ENCODE results near the gene REEP1. TPM values are rescaled to one million over a fixed set of nuclear protein-coding genes. Genes with fewer than 3 reads are reported as not detected.

REEP1 gene
- total RNA-seq, 1 experiment from 2014 or later = 5.9 TPM

DNA sequence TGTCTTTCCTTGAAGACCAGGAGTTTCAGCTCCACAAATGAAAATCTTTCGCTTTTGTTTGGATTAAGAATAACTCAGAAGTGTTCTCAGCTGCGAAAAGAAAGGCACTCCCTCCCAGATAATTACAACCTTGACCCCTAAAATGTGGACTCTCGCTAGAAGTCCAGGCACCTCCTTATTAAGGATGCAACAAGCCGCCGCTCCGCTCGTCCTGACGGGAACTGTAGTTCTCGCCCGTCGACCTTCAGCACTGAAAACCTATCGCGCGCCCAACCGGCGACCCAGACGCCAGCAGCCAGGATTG is 142.7 kb downstream of the REEP1 start:
- DNase-seq (ENCODE audit: low read depth, low spot score) (peak; percentile 90), ATAC-seq (no peak)
- no TSS peak for BruUV-seq (replicated peaks)
- Histone ChIP-seq H3K9me3 (ENCODE audit: control insufficient read depth in 1 of 2, insufficient read depth in 1 of 2, low read depth in 1 of 2, low read length in 2 of 2) (no peaks in the 10 kb centered on the region), H2AFZ (ENCODE audit: low read depth, low read length, poor library complexity, severe bottlenecking) (no peak overlapping the region), H3K4me2 (ENCODE audit: low read length) (peak overlapping the region; percentile 96), H3K4me3 (replicated peaks in 1 of 2; ENCODE audit: low read depth in 1 of 2, low read length in 2 of 2) (peak overlapping the region; percentile 85 to 93), H3K9ac (ENCODE audit: low read length) (peak overlapping the region; percentile 89), H3K4me1 (ENCODE audit: control insufficient read depth in 1 of 2, insufficient read depth in 2 of 2, low read length in 2 of 2) (peaks cover 12 to 28% of the 10 kb centered on the region in 2 experiments), H3K79me2 (ENCODE audit: insufficient read depth, low read length) (peaks cover 59% of the 10 kb centered on the region), H3K36me3 (ENCODE audit: control insufficient read depth in 1 of 2, insufficient read depth in 2 of 2, low read length in 2 of 2) (peaks cover 0 to 9% of the 10 kb centered on the region in 2 experiments; a peak in 1 of 4 replicates), H3K9me2 (ENCODE audit: insufficient read depth) (no peaks in the 10 kb centered on the region), H3K27me3 (ENCODE audit: insufficient read depth, low read length) (no peaks in the 10 kb centered on the region), H3K27ac (ENCODE audit: low read depth, low read length) (peak overlapping the region; percentile 97), H4K20me1 (ENCODE audit: insufficient read depth) (peaks cover 2% of the 10 kb centered on the region; the same call in 1 of the 2 replicates)
- intact Hi-C loops (cut with micrococcal nuclease) = loop anchor here (5.0 kb wide), 1 partner anchor 248 kb away; the partner anchor contains the start of gene KDM3A
- RAD21 ChIA-PET (ENCODE audit: low non-redundant PET in 1 of 2, low total read pairs in 2 of 2, uncharacterized antibody in 2 of 2, unreplicated experiment in 2 of 2) = no interaction called here
- CTCF ChIA-PET = interaction anchor here (1.3 to 1.5 kb wide), 2 partner anchors 26 to 367 kb away, joined by 3 to 5 read pairs; no protein-coding TSS in a partner anchor
- TF ChIP-seq TCF7L2 (IDR thresholded peaks at IDR 0.05; ENCODE audit: borderline replicate concordance, extremely low read depth, insufficient read depth, insufficient read length) (peak; percentile 80), SRF (IDR thresholded peaks at IDR 0.05; ENCODE audit: low read depth) (peak; percentile 86), EZH2 (IDR thresholded peaks at IDR 0.05) (no peak), SP1 (IDR thresholded peaks at IDR 0.05; ENCODE audit: low read depth) (peak; percentile 61)
- POLR2A ChIA-PET = interaction anchor here (1.2 to 1.5 kb wide), 2 partner anchors 10 to 247 kb away, joined by 7 to 8 read pairs; partner anchors contain the start of gene KDM3A

DNA sequence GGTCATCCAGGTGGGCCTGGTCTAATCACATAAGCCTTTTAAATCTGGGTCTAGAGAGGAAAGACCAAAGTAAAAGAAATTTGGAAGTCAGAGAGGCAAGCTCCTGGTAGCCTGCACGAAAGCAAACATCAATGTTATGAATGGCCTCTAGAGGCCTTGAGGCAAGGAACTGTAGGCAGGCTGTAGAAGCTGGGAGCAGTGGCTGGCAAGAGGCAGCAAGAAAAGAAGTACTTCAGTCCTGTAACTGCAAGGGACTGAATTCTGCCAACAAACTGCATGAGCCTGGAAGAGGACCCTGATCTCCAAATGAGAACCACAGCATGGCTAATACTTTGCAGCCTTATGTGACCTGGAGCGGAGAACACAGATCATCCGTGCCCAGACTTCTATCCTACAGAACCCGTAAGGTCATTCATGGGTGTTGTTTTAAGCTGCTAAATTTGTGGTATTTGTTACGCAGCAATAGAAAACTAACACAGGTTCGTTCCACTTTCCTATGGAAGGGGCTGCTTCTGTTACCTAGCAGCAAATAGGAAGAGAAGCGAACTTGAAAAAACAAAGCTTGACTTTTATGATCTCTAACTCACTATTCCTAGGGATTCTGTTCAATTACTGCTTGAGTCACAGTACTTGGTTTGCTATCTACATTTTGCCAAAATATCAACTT is 143.4 kb downstream of the REEP1 start:
- peak overlapping the region; percentile 85 to 93 for H3K4me3 ChIP-seq (replicated peaks in 1 of 2; ENCODE audit: low read depth in 1 of 2, low read length in 2 of 2)
- peaks cover 12 to 28% of the 10 kb centered on the region in 2 experiments for H3K4me1 ChIP-seq (ENCODE audit: control insufficient read depth in 1 of 2, insufficient read depth in 2 of 2, low read length in 2 of 2)
- intact Hi-C loops (cut with micrococcal nuclease) = no loop called here
- peak overlapping the region; percentile 89 for H3K9ac ChIP-seq (ENCODE audit: low read length)
- ATAC-seq = no peak
- H3K9me2 ChIP-seq (ENCODE audit: insufficient read depth) = no peaks in the 10 kb centered on the region
- no peaks in the 10 kb centered on the region for H3K27me3 ChIP-seq (ENCODE audit: insufficient read depth, low read length)
- H3K4me2 ChIP-seq (ENCODE audit: low read length) = peak overlapping the region; percentile 96
- ChIA-PET RAD21 (ENCODE audit: low non-redundant PET in 1 of 2, low total read pairs in 2 of 2, uncharacterized antibody in 2 of 2, unreplicated experiment in 2 of 2) (no interaction called here), CTCF (interaction anchor here (1.5 kb wide), 1 partner anchor 27 kb away, joined by 5 read pairs; no protein-coding TSS in a partner anchor), POLR2A (interaction anchor here (1.5 kb wide), 1 partner anchor 9 kb away, joined by 7 read pairs; no protein-coding TSS in a partner anchor)
- peak overlapping the region; percentile 97 for H3K27ac ChIP-seq (ENCODE audit: low read depth, low read length)
- no peak for DNase-seq (ENCODE audit: low read depth, low spot score)
- H2AFZ ChIP-seq (ENCODE audit: low read depth, low read length, poor library complexity, severe bottlenecking) = no peak overlapping the region
- H3K79me2 ChIP-seq (ENCODE audit: insufficient read depth, low read length) = peaks cover 60% of the 10 kb centered on the region
- TSS peak; percentile 44 for BruUV-seq (replicated peaks)
- no peak for TF ChIP-seq SRF (IDR thresholded peaks at IDR 0.05; ENCODE audit: low read depth)
- TF ChIP-seq, protein P1, sequence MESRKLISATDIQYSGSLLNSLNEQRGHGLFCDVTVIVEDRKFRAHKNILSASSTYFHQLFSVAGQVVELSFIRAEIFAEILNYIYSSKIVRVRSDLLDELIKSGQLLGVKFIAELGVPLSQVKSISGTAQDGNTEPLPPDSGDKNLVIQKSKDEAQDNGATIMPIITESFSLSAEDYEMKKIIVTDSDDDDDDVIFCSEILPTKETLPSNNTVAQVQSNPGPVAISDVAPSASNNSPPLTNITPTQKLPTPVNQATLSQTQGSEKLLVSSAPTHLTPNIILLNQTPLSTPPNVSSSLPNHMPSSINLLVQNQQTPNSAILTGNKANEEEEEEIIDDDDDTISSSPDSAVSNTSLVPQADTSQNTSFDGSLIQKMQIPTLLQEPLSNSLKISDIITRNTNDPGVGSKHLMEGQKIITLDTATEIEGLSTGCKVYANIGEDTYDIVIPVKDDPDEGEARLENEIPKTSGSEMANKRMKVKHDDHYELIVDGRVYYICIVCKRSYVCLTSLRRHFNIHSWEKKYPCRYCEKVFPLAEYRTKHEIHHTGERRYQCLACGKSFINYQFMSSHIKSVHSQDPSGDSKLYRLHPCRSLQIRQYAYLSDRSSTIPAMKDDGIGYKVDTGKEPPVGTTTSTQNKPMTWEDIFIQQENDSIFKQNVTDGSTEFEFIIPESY (IDR thresholded peaks at IDR 0.05; ENCODE audit: extremely low read depth, insufficient replicate concordance, low read length) = no peak
- no peak for TF ChIP-seq ZNF274 (IDR thresholded peaks at IDR 0.05; ENCODE audit: low read depth, low read length)
- TF ChIP-seq EZH2phosphoT487 (IDR thresholded peaks at IDR 0.05; ENCODE audit: borderline replicate concordance) = no peak
- no peak for TF ChIP-seq SP1 (IDR thresholded peaks at IDR 0.05; ENCODE audit: low read depth)
- no peak for TF ChIP-seq ZFX (IDR thresholded peaks at IDR 0.05)
- TF ChIP-seq EGR1 (IDR thresholded peaks at IDR 0.05; ENCODE audit: low read depth) = no peak
- TF ChIP-seq FOSL1 (IDR thresholded peaks at IDR 0.05; ENCODE audit: low read depth) = no peak
- TF ChIP-seq EZH2 (IDR thresholded peaks at IDR 0.05) = no peak
- TF ChIP-seq RAD21 (IDR thresholded peaks at IDR 0.05; ENCODE audit: low read depth) = no peak
- TF ChIP-seq ELF1 (IDR thresholded peaks at IDR 0.05; ENCODE audit: borderline replicate concordance, low read depth) = no peak
- no peak for TF ChIP-seq ATF3 (IDR thresholded peaks at IDR 0.05)
- H4K20me1 ChIP-seq (ENCODE audit: insufficient read depth) = peaks cover 5% of the 10 kb centered on the region; the same call in 1 of the 2 replicates
- no peaks in the 10 kb centered on the region for H3K9me3 ChIP-seq (ENCODE audit: control insufficient read depth in 1 of 2, insufficient read depth in 1 of 2, low read depth in 1 of 2, low read length in 2 of 2)
- peaks cover 0 to 9% of the 10 kb centered on the region in 2 experiments; a peak in 1 of 4 replicates for H3K36me3 ChIP-seq (ENCODE audit: control insufficient read depth in 1 of 2, insufficient read depth in 2 of 2, low read length in 2 of 2)

Data from HCT116 (cell line).